Measurements from ENCODE around the gene MYL3.

The MYL3 gene

GRCh38 chr3:46851364-46852333 lies 11.6 kb downstream of the MYL3 start:
- DNase-seq (ENCODE audit: low read depth in 3 of 3), result no peak

GRCh38 chr3:46850468-46850779 lies 12.8 kb downstream of the MYL3 start:
- DNase-seq (ENCODE audit: low read depth in 3 of 3), result no peak

- DNase-seq (ENCODE audit: low read depth in 3 of 3), result no peak
These were observed 13.4 kb downstream of the MYL3 start for GRCh38 chr3:46849686-46850467.

GRCh38 chr3:46849045-46849631 lies 14.1 kb downstream of the MYL3 start:
- no peak for DNase-seq (ENCODE audit: low read depth in 3 of 3)

- peak in 1 of 3 donors; percentile 37 for DNase-seq (ENCODE audit: low read depth in 3 of 3)
These were observed 14.8 kb downstream of the MYL3 start for GRCh38 chr3:46848271-46849044.

- DNase-seq (ENCODE audit: low read depth in 3 of 3), result no peak
These were observed 15.5 kb downstream of the MYL3 start for GRCh38 chr3:46847744-46848143.

GRCh38 chr3:46846624-46847542 lies 16.4 kb downstream of the MYL3 start:
- no peak for DNase-seq (ENCODE audit: low read depth in 3 of 3)

GRCh38 chr3:46845860-46846623 lies 17.2 kb downstream of the MYL3 start:
- peak; percentile 48 to 69 (median 50) for DNase-seq (ENCODE audit: low read depth in 3 of 3)

- DNase-seq (ENCODE audit: low read depth in 3 of 3), result no peak
These were observed 17.8 kb downstream of the MYL3 start for GRCh38 chr3:46845397-46845859.

GRCh38 chr3:46844881-46845312 lies 18.3 kb downstream of the MYL3 start:
- DNase-seq (ENCODE audit: low read depth in 3 of 3), result no peak

GRCh38 chr3:46844397-46844796 lies 18.8 kb downstream of the MYL3 start:
- no peak for DNase-seq (ENCODE audit: low read depth in 3 of 3)

- no peak for DNase-seq (ENCODE audit: low read depth in 3 of 3)
These were observed 19.7 kb downstream of the MYL3 start for GRCh38 chr3:46843508-46843907.

- DNase-seq (ENCODE audit: low read depth in 3 of 3), result no peak
These were observed 22.8 kb downstream of the MYL3 start for GRCh38 chr3:46840491-46840890.

- no peak for DNase-seq (ENCODE audit: low read depth in 3 of 3)
These were observed 24.9 kb downstream of the MYL3 start for GRCh38 chr3:46838301-46838700.

GRCh38 chr3:46835491-46835890 lies 27.8 kb downstream of the MYL3 start:
- no peak for DNase-seq (ENCODE audit: low read depth in 3 of 3)

GRCh38 chr3:46835054-46835453 lies 28.2 kb downstream of the MYL3 start:
- DNase-seq (ENCODE audit: low read depth in 3 of 3), result no peak

GRCh38 chr3:46833346-46834300 lies 29.6 kb downstream of the MYL3 start:
- DNase-seq (ENCODE audit: low read depth in 3 of 3), result no peak

- no peak for DNase-seq (ENCODE audit: low read depth in 3 of 3)
These were observed 31.4 kb downstream of the MYL3 start for GRCh38 chr3:46831841-46832240.

GRCh38 chr3:46831316-46831715 lies 31.9 kb downstream of the MYL3 start:
- DNase-seq (ENCODE audit: low read depth in 3 of 3), result no peak
